GM23338 (cell line): ENCODE results near the gene ARHGAP11A.

Experiments used
- CTCF ChIP-seq, 2 experiments: fragments of 200-600 bp in 1 of 2; sonication (generic) in 1 of 2; conservative IDR thresholded peaks; 2 replicates each; pipeline versions ENCODE4 v1.5.1 to v1.6.1; 2016 to 2017; ENCODE audit warnings: antibody characterized with exemption in 2 of 2, low read depth in 2 of 2, mild to moderate bottlenecking in 2 of 2, moderate library complexity in 1 of 2
- EZH2 ChIP-seq: fragments of 200-600 bp; sonication (generic); IDR thresholded peaks from one replicate; pipeline ENCODE4 v1.8.0; 2017; ENCODE audit warnings: antibody characterized with exemption, mild to moderate bottlenecking, low read depth; ENCODE audit not compliant: unreplicated experiment
- EZH2phosphoT487 ChIP-seq: fragments of 200-600 bp; sonication (generic); IDR thresholded peaks from one replicate; pipeline ENCODE4 v1.8.1; 2018; ENCODE audit warnings: antibody characterized with exemption; ENCODE audit not compliant: unreplicated experiment
- REST ChIP-seq: IDR thresholded peaks from one replicate; pipeline ENCODE4 v1.6.1; 2018; ENCODE audit warnings: antibody characterized with exemption; ENCODE audit not compliant: unreplicated experiment

DNA sequence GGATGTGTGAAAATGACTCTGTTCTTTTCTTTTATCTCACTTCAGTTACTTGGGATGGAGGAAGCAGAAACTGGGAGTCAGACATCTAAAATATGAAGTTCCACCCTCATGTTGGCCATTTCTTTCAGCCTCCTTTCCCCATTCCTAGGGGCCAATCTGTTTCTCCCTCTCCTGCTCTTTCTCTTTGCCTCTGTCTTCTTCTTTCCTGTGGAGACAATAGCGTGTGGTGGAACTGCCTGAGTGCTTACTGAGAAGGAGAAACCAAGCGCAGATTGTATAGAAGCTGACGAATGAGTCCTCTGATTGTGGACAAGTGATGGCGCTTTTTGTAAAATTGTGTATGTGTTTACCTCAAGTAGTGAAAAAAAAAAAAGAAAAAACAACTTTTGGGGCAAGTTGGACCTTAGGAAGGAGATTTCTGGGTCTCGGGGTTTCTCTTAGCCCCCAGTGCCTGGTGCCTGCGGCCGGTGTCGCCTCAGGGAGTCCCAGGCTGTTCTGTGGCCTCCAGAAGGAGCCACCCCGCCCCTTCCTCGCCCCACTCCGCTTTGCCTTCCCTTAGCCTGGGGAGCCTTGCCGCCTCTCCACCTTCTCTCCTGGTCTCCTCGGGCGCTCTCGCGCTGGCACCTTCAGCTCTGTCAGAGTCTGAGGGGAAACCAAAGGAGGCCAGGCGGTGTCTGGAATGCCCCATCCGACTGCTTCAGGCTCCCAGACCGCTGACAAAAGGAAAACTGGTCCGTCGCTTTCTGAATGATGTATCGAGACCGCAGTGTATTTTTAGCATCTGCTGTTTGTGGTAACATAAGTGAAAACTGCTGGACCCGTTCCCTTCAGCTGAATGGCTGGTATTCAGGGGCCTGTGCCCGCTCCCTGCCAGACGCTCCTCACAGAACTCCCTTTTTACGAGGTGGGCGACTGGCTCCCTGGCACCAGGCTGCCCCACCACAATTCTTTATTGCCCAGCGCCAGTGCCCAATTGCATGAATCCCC, 56.3 kb downstream of the ARHGAP11A start:
- TF ChIP-seq CTCF (conservative IDR thresholded peaks at IDR 0.05; ENCODE audit: low read depth in 2 of 2) (no peak), EZH2 (no peak), REST (no peak), EZH2phosphoT487 (no peak)
